Liver (tissue), 9 donors: Measurements from ENCODE around the gene PTPN20. TPM values are rescaled to one million over a fixed set of nuclear protein-coding genes. Genes with fewer than 3 reads are reported as not detected.

Source experiments
- DNase-seq: peaks from one replicate; pipeline ENCODE4 v3.0.0-alpha.2; 2017; ENCODE audit warnings: low spot score
- H3K27ac ChIP-seq, 2 donors: one replicate each; pipeline ENCODE4 v1.7.0; 2013; ENCODE audit warnings: inconsistent platforms in 2 of 2, low read length in 2 of 2, control low read depth in 1 of 2, low read depth in 1 of 2, mild to moderate bottlenecking in 1 of 2
- H3K27me3 ChIP-seq, 4 donors: one replicate each; pipeline versions ENCODE4 v1.6.1 to v1.7.0; 2013; ENCODE audit warnings: low read length in 3 of 4, inconsistent platforms in 1 of 4, mild to moderate bottlenecking in 1 of 4, moderate library complexity in 1 of 4; ENCODE audit not compliant: control insufficient read depth in 4 of 4, insufficient read depth in 4 of 4
- H3K36me3 ChIP-seq, 4 donors: one replicate each; pipeline versions ENCODE4 v1.6.1 to v1.7.0; 2013; ENCODE audit warnings: low read length in 3 of 4, mild to moderate bottlenecking in 3 of 4, low read depth in 1 of 4, moderate library complexity in 1 of 4; ENCODE audit not compliant: control insufficient read depth in 4 of 4, insufficient read depth in 3 of 4
- H3K4me1 ChIP-seq, 4 donors: one replicate each; pipeline versions ENCODE4 v1.6.1 to v1.7.0; 2013; ENCODE audit warnings: low read length in 3 of 4, mild to moderate bottlenecking in 3 of 4, moderate library complexity in 1 of 4; ENCODE audit not compliant: control insufficient read depth in 4 of 4, insufficient read depth in 4 of 4
- H3K4me3 ChIP-seq, 3 donors: one replicate each; pipeline versions ENCODE4 v1.6.1 to v1.7.0; 2013; ENCODE audit warnings: low read length in 3 of 3, control low read depth in 1 of 3, low read depth in 1 of 3, mild to moderate bottlenecking in 1 of 3
- H3K9ac ChIP-seq, 2 donors: one replicate each; pipeline ENCODE4 v1.7.0; 2013; ENCODE audit warnings: low read length in 2 of 2, mild to moderate bottlenecking in 2 of 2, moderate library complexity in 2 of 2, control low read depth in 1 of 2, low read depth in 1 of 2
- H3K9me3 ChIP-seq, 4 donors: one replicate each; pipeline versions ENCODE4 v1.6.1 to v1.7.0; 2013; ENCODE audit warnings: low read length in 3 of 4; ENCODE audit not compliant: control insufficient read depth in 4 of 4
- CTCF ChIP-seq: fragments of 150-350 bp; IDR thresholded peaks from 2 replicates; pipeline ENCODE4 v1.5.1; 2017; ENCODE audit warnings: improper control_type of control experiment, low read depth, low read length; ENCODE audit not compliant: missing input control
- FOXA1 ChIP-seq: IDR thresholded peaks from 2 replicates; pipeline ENCODE4 v1.6.1; 2016; ENCODE audit warnings: antibody characterized with exemption
- HNF4A ChIP-seq, 2 donors: conservative IDR thresholded peaks; 2 replicates each; pipeline ENCODE4 v1.6.1; 2016; ENCODE audit warnings: antibody characterized with exemption in 2 of 2, mild to moderate bottlenecking in 2 of 2
- HNF4G ChIP-seq: IDR thresholded peaks from 2 replicates; pipeline ENCODE4 v1.6.1; 2016; ENCODE audit warnings: antibody characterized with exemption
- NR2F2 ChIP-seq: IDR thresholded peaks from 2 replicates; pipeline ENCODE4 v1.6.1; 2016; ENCODE audit warnings: antibody characterized with exemption
- RAD21 ChIP-seq, 2 donors: IDR thresholded peaks; 2 replicates each; pipeline ENCODE4 v1.6.1; 2016; ENCODE audit warnings: antibody characterized with exemption in 2 of 2, mild to moderate bottlenecking in 2 of 2
- REST ChIP-seq: IDR thresholded peaks from 2 replicates; pipeline ENCODE4 v1.6.1; 2016; ENCODE audit warnings: antibody characterized with exemption, mild to moderate bottlenecking
- RXRA ChIP-seq, 2 donors: IDR thresholded peaks; 2 replicates each; pipeline ENCODE4 v1.6.1; 2017 to 2018; ENCODE audit warnings: antibody characterized with exemption in 2 of 2, mild to moderate bottlenecking in 1 of 2
- SP1 ChIP-seq: IDR thresholded peaks from 2 replicates; pipeline ENCODE4 v1.6.1; 2018; ENCODE audit warnings: antibody characterized with exemption, mild to moderate bottlenecking
- YY1 ChIP-seq: IDR thresholded peaks from 2 replicates; pipeline ENCODE4 v1.6.1; 2016; ENCODE audit warnings: antibody characterized with exemption, mild to moderate bottlenecking
- ZBTB33 ChIP-seq: IDR thresholded peaks from 2 replicates; pipeline ENCODE4 v1.6.1; 2016; ENCODE audit warnings: antibody characterized with exemption
- WGBS: extraction: QIAGEN DNeasy Blood & Tissue Kit; methylation state at CpG from one replicate; pipeline ENCODE4 v1.1.7; 2013; 5-methylcytosine and 5-hydroxymethylcytosine counted together
- polyA plus RNA-seq, 2 donors: library from polyadenylated mRNA; stranded (reverse) in 1 of 2; unstranded in 1 of 2; fragments of 200-250 nt in 1 of 2; fragments of >200 nt in 1 of 2; fragmentation: Nextera tagmentation in 1 of 2; extraction: Ambion mirVana in 1 of 2; gene quantifications; one replicate each; pipeline versions ENCODE4 v1.2.1 to v1.2.3, GENCODE V29; 2013 to 2015
- total RNA-seq, 2 donors: library from RNA; depleted of rRNA; stranded (reverse); fragments of >200 nt; gene quantifications; one replicate each; pipeline ENCODE4 v1.2.3, GENCODE V29; 2014
- donor health status: healthy.
- donor health status: healthy.
- donor health status: healthy.
- donor health status: healthy.
- donor health status: healthy.

Gene PTPN20
- total and polyA plus RNA-seq, 4 donors, result 0.28 to 1.4 (median 0.80) TPM

GRCh38 chr10:47023237-47024045, 112.2 kb downstream of the PTPN20 start:
- Histone ChIP-seq H3K36me3 (no peaks in the 10 kb centered on the region), H3K9ac (no peak overlapping the region), H3K9me3 (no peaks in the 10 kb centered on the region), H3K27me3 (no peaks in the 10 kb centered on the region), H3K27ac (no peak overlapping the region), H3K4me1 (no peaks in the 10 kb centered on the region), H3K4me3 (no peak overlapping the region)
- WGBS, result 79% methylated on average over 17 of the region's 17 CpGs
- TF ChIP-seq ZBTB33 (no peak), RAD21 (IDR thresholded peaks at IDR 0.05) (no peak), HNF4A (conservative IDR thresholded peaks at IDR 0.05) (no peak), CTCF (no peak), SP1 (no peak), FOXA1 (no peak)
- peak; percentile 30 for DNase-seq

- no peak for DNase-seq
Observed at GRCh38 chr10:47024046-47024322, 112.8 kb downstream of the PTPN20 start.

More at GRCh38 chr10:47024046-47024322, 112.8 kb downstream of the PTPN20 start:
- Histone ChIP-seq H3K36me3 (no peaks in the 10 kb centered on the region), H3K4me1 (no peaks in the 10 kb centered on the region), H3K9me3 (no peaks in the 10 kb centered on the region), H3K27ac (no peak overlapping the region), H3K9ac (no peak overlapping the region), H3K27me3 (no peaks in the 10 kb centered on the region), H3K4me3 (no peak overlapping the region)
- TF ChIP-seq CTCF (no peak), HNF4A (conservative IDR thresholded peaks at IDR 0.05) (no peak), REST (no peak), RXRA (IDR thresholded peaks at IDR 0.05) (no peak), YY1 (no peak), ZBTB33 (no peak), HNF4G (no peak), NR2F2 (no peak), RAD21 (IDR thresholded peaks at IDR 0.05) (no peak), FOXA1 (no peak)
- 90% methylated on average over 1 of the region's 1 CpG for WGBS
